Measurements from ENCODE around the gene ERN1.

ERN1 gene

GRCh38 chr17:64084940-64085649 is 44.8 kb downstream of the ERN1 start:
- DNase-seq (ENCODE audit: low read depth in 2 of 2), result no peak

- DNase-seq (ENCODE audit: low read depth in 2 of 2), result no peak
These were observed 45.6 kb downstream of the ERN1 start for GRCh38 chr17:64084086-64084939.

- no peak for DNase-seq (ENCODE audit: low read depth in 2 of 2)
These were observed 46.3 kb downstream of the ERN1 start for GRCh38 chr17:64083563-64084085.

- no peak for DNase-seq (ENCODE audit: low read depth in 2 of 2)
These were observed 46.9 kb downstream of the ERN1 start for GRCh38 chr17:64083093-64083492.

- DNase-seq (ENCODE audit: low read depth in 2 of 2), result no peak
These were observed 47.8 kb downstream of the ERN1 start for GRCh38 chr17:64081802-64082799.

- no peak for DNase-seq (ENCODE audit: low read depth in 2 of 2)
These were observed 49.7 kb downstream of the ERN1 start for GRCh38 chr17:64080174-64080618.

GRCh38 chr17:64077379-64077778 is 52.6 kb downstream of the ERN1 start:
- DNase-seq (ENCODE audit: low read depth in 2 of 2), result no peak

GRCh38 chr17:64075913-64076312 is 54.0 kb downstream of the ERN1 start:
- no peak for DNase-seq (ENCODE audit: low read depth in 2 of 2)

- no peak for DNase-seq (ENCODE audit: low read depth in 2 of 2)
These were observed 55.1 kb downstream of the ERN1 start for GRCh38 chr17:64074704-64075426.

GRCh38 chr17:64073771-64074703 is 55.9 kb downstream of the ERN1 start:
- DNase-seq (ENCODE audit: low read depth in 2 of 2), result no peak

GRCh38 chr17:64071111-64071510 is 58.8 kb downstream of the ERN1 start:
- no peak for DNase-seq (ENCODE audit: low read depth in 2 of 2)

GRCh38 chr17:64070213-64070612 is 59.7 kb downstream of the ERN1 start:
- DNase-seq (ENCODE audit: low read depth in 2 of 2), result no peak

GRCh38 chr17:64069143-64069542 is 60.8 kb downstream of the ERN1 start:
- DNase-seq (ENCODE audit: low read depth in 2 of 2), result no peak

GRCh38 chr17:64067657-64068056 is 62.3 kb downstream of the ERN1 start:
- no peak for DNase-seq (ENCODE audit: low read depth in 2 of 2)

GRCh38 chr17:64066716-64067115 is 63.2 kb downstream of the ERN1 start:
- no peak for DNase-seq (ENCODE audit: low read depth in 2 of 2)

GRCh38 chr17:64065161-64065560 is 64.8 kb downstream of the ERN1 start:
- no peak for DNase-seq (ENCODE audit: low read depth in 2 of 2)

GRCh38 chr17:64064331-64064730 is 65.6 kb downstream of the ERN1 start:
- DNase-seq (ENCODE audit: low read depth in 2 of 2), result no peak

GRCh38 chr17:64063766-64064224 is 66.1 kb downstream of the ERN1 start:
- DNase-seq (ENCODE audit: low read depth in 2 of 2), result peak; percentile 39 to 46

GRCh38 chr17:64063088-64063487 is 66.9 kb downstream of the ERN1 start:
- DNase-seq (ENCODE audit: low read depth in 2 of 2), result no peak
